ENCODE results near the gene IQGAP1. TPM values are rescaled to one million over a fixed set of nuclear protein-coding genes. Genes with fewer than 3 reads are reported as not detected.
A peak's percentile ranks its signal among the peaks of the same experiment; 100 is the strongest.

Gene IQGAP1
- total RNA-seq, 4 donors from 2014 or later: 206 to 448 (median 215) TPM

DNA sequence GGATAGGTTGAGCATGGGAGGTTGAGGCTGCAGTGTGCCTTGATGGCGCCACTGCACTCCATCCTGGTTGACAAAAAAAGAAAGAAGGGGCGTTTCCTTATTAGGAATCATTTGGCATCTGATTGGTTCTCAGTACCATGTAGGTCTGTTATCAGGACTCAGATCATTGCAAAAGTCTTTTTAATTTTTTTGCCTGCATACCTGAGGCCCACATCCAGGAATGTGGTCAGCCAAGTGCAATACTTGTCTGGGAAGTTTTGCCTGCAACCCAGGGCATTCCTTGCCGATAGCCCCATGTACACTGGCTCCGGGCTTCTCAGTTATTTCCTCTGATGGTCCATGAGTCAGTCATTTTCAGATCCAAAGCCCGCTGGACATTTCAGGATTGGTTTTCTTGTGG, 91.6 kb downstream of the IQGAP1 start:
- 72% methylated on average over 5 of the region's 5 CpGs for WGBS
- Histone ChIP-seq H3K9me3 (no peaks in the 10 kb centered on the region), H3K4me1 (peaks cover 19% of the 10 kb centered on the region), H3K27me3 (no peaks in the 10 kb centered on the region), H3K4me3 (no peak overlapping the region), H3K36me3 (peaks cover 89% of the 10 kb centered on the region), H3K27ac (no peak overlapping the region)
- DNase-seq (ENCODE audit: low spot score in 2 of 2): no peak
- no peak for TF ChIP-seq POLR2A (IDR thresholded peaks at IDR 0.05)
- TF ChIP-seq, protein P1, sequence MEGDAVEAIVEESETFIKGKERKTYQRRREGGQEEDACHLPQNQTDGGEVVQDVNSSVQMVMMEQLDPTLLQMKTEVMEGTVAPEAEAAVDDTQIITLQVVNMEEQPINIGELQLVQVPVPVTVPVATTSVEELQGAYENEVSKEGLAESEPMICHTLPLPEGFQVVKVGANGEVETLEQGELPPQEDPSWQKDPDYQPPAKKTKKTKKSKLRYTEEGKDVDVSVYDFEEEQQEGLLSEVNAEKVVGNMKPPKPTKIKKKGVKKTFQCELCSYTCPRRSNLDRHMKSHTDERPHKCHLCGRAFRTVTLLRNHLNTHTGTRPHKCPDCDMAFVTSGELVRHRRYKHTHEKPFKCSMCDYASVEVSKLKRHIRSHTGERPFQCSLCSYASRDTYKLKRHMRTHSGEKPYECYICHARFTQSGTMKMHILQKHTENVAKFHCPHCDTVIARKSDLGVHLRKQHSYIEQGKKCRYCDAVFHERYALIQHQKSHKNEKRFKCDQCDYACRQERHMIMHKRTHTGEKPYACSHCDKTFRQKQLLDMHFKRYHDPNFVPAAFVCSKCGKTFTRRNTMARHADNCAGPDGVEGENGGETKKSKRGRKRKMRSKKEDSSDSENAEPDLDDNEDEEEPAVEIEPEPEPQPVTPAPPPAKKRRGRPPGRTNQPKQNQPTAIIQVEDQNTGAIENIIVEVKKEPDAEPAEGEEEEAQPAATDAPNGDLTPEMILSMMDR (IDR thresholded peaks at IDR 0.05): no peak
- TF ChIP-seq POLR2AphosphoS5 (IDR thresholded peaks at IDR 0.05): no peak
- no peak for TF ChIP-seq EP300 (IDR thresholded peaks at IDR 0.05)

DNA sequence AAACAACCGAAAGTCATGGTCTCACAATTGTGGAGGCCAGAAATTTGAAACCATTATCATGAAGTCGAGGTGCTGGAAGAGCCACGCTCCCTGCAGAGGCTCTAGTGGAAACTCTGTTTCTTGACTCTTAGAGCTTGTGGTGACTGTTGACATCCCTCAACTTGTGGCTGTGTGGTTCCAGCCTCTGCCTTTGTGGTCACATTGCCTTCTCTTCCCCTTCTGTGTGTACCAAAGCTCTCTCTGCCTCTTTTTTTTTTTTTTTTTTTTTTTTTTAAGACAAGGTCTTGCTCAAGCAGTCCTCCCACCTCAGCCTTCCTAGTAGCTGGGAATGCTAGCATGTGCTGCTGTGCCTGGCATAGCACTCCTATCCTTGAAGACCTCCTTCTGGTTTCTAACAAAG, 93.0 kb downstream of the IQGAP1 start:
- no peaks in the 10 kb centered on the region for H3K9me3 ChIP-seq
- H3K4me1 ChIP-seq: peaks cover 19% of the 10 kb centered on the region
- no peaks in the 10 kb centered on the region for H3K27me3 ChIP-seq
- TF ChIP-seq POLR2A (IDR thresholded peaks at IDR 0.05) (no peak), POLR2AphosphoS5 (IDR thresholded peaks at IDR 0.05) (no peak), EP300 (IDR thresholded peaks at IDR 0.05) (no peak)
- TF ChIP-seq, protein P1 (IDR thresholded peaks at IDR 0.05): no peak
- no peak overlapping the region for H3K4me3 ChIP-seq
- no peak for DNase-seq (ENCODE audit: low spot score in 2 of 2)
- WGBS: 77% methylated on average over 3 of the region's 3 CpGs
- H3K36me3 ChIP-seq: peaks cover 89% of the 10 kb centered on the region
- H3K27ac ChIP-seq: no peak overlapping the region

DNA sequence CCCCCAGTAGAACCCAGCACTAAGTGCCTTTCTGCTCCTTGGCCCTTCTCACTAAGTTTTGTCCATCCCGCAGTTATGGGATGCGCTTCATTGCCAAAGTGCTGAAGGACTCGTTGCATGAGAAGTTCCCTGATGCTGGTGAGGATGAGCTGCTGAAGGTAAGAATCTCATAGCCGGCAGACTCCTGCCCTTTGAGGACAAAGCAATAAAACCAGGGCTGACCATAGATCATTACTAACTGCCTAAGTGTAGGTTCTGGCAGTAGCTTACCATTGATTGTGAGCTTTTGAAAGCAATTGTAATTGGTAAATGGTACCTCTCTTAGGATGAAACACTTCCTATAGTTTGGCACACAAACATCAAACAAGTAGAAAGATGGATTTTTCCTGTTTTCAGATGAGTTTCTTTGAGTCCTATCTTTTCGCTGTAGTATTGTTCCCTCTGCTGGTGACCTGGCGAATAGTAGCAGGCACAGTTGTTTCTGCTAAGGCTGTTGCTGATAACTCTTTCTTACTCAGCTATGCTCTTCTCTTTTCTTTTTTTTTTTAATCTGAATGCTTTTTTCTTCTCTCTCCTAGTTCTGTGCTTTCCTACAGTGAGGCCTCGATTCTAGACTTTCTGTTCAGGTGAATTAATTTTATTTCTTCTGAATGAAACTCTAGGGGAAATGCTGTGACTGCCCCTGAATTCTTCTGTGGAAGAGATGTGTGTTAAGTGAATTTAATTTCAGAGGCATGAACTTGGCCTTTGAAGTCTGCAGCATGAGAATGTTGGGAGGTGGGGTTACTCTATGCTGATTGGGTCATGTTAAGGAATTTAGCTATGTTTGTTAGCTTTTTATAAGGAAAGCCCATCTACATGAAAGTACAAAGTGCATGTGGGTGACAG, 94.3 kb downstream of the IQGAP1 start:
- no peak overlapping the region for H3K4me3 ChIP-seq
- H3K27ac ChIP-seq: no peak overlapping the region
- H3K27me3 ChIP-seq: no peaks in the 10 kb centered on the region
- 59% methylated on average over 7 of the region's 7 CpGs for WGBS
- peaks cover 89% of the 10 kb centered on the region for H3K36me3 ChIP-seq
- H3K4me1 ChIP-seq: peaks cover 19% of the 10 kb centered on the region
- DNase-seq (ENCODE audit: low spot score in 2 of 2): no peak
- TF ChIP-seq, protein P1 (IDR thresholded peaks at IDR 0.05): peak; percentile 54 to 67
- TF ChIP-seq POLR2AphosphoS5 (IDR thresholded peaks at IDR 0.05): no peak
- no peaks in the 10 kb centered on the region for H3K9me3 ChIP-seq

DNA sequence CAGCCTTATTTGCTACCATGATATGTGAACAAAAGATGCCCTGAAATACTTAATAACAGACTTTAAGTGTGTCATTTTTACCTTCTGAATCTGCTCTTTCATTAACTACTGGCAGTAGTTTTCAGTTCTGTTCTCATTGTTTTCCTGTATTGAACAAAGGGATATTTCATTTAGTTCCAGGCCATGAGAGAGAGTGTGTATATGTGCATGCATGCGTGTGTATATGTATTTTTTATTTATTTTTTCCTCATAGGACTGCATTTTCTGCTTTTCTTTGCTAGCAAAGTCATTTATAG, 94.9 kb downstream of the IQGAP1 start:
- TF ChIP-seq, protein P1 (IDR thresholded peaks at IDR 0.05): no peak
- no peak for TF ChIP-seq POLR2AphosphoS5 (IDR thresholded peaks at IDR 0.05)
- TF ChIP-seq POLR2A (IDR thresholded peaks at IDR 0.05): no peak
- TF ChIP-seq EP300 (IDR thresholded peaks at IDR 0.05): no peak
- Histone ChIP-seq H3K27me3 (no peaks in the 10 kb centered on the region), H3K4me1 (peaks cover 19% of the 10 kb centered on the region), H3K4me3 (no peak overlapping the region), H3K27ac (no peak overlapping the region), H3K36me3 (peaks cover 89% of the 10 kb centered on the region), H3K9me3 (no peaks in the 10 kb centered on the region)
- WGBS: 24% methylated on average over 1 of the region's 1 CpG
- DNase-seq (ENCODE audit: low spot score in 2 of 2): no peak

DNA sequence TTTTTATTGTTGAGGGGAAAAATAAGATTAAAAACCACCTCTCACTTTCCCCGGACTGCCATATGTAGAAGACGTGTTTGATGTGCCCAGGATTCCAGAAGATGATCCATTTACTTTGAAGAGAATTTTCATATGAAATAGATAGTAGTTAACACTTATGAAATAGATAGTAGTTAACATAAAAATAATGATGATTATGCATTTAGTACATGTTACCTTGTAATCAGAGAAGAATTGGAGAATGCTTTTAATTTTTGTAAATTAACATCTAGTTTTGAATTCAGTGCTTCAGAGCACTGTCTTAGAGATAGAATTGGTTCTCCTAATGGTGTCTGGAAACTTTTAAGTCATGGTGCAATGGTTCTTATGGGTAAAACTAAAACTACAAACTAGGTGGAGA, 95.6 kb downstream of the IQGAP1 start:
- Histone ChIP-seq H3K36me3 (peaks cover 89% of the 10 kb centered on the region), H3K4me3 (no peak overlapping the region), H3K4me1 (peaks cover 13% of the 10 kb centered on the region), H3K9me3 (no peaks in the 10 kb centered on the region), H3K27ac (no peak overlapping the region), H3K27me3 (no peaks in the 10 kb centered on the region)
- no peak for TF ChIP-seq EP300 (IDR thresholded peaks at IDR 0.05)
- TF ChIP-seq POLR2A (IDR thresholded peaks at IDR 0.05): no peak
- TF ChIP-seq, protein P1 (IDR thresholded peaks at IDR 0.05): no peak
- no peak for TF ChIP-seq POLR2AphosphoS5 (IDR thresholded peaks at IDR 0.05)
- 87% methylated on average over 2 of the region's 2 CpGs for WGBS
- no peak for DNase-seq (ENCODE audit: low spot score in 2 of 2)

Measured in suprapubic skin (tissue), 4 donors.